Measurements from ENCODE around the gene C5orf15. TPM values are rescaled to one million over a fixed set of nuclear protein-coding genes. Genes with fewer than 3 reads are reported as not detected.
"Not testable (repeated sequence)": the region's sequence is repeated elsewhere in the genome, so short reads cannot be mapped to it uniquely, and the experiment has no call there.

The C5orf15 gene
- total RNA-seq, 2 experiments from 2014 or later, result 19.2 to 21.3 TPM

- Mint-ChIP-seq H3K4me1 (ENCODE audit: low read depth) (peaks cover 17% of the 10 kb centered on the region), H3K27ac (peak overlapping the region; percentile 14), H3K36me3 (ENCODE audit: low read depth) (peaks cover 56% of the 10 kb centered on the region), H3K27me3 (ENCODE audit: low read depth) (no peaks in the 10 kb centered on the region), H3K4me3 (no peak overlapping the region), H3K9me3 (ENCODE audit: insufficient read depth) (no peaks in the 10 kb centered on the region)
- DNase-seq, result no peak
- ATAC-seq, result no peak
- ChIA-PET CTCF (interaction anchor here (0.6 to 5.7 kb wide), 4 partner anchors 20 to 318 kb away, joined by 3 to 56 read pairs (median 4); no protein-coding TSS in a partner anchor), POLR2A (no interaction called here)
These were observed 8.8 kb upstream of the C5orf15 start for GRCh38 chr5:133977161-133977787.

- ATAC-seq; CTCF ChIA-PET; H3K27ac Mint-ChIP-seq; H3K4me1 Mint-ChIP-seq (ENCODE audit: low read depth); H3K4me3 Mint-ChIP-seq; H3K9me3 Mint-ChIP-seq (ENCODE audit: insufficient read depth); H3K27me3 Mint-ChIP-seq (ENCODE audit: low read depth); POLR2A ChIA-PET; DNase-seq: not testable (repeated sequence)
- H3K36me3 Mint-ChIP-seq (ENCODE audit: low read depth), result peaks cover 56% of the 10 kb centered on the region
These were observed 7.1 kb upstream of the C5orf15 start for GRCh38 chr5:133975546-133975945.

DNA sequence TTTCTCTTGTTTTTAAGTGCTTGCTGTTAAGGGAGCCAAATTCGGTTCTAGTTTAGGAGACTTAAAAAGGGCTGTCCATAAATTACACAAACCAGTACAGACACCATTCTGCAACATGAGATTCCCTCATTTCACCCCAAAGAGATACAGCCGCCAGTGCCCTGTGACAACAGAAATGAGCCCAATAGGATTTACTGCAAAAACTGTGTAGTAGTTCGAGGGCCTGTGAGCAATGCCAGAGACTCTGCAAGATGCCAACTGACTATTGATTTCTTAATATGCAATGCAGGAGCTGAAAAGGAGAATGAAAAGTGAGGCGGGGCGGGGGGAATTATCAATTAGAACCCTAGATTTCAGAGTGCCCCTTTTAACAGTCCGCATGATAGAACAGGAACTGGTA is 5.7 kb upstream of the C5orf15 start:
- H3K27me3 Mint-ChIP-seq (ENCODE audit: low read depth), result no peaks in the 10 kb centered on the region
- ATAC-seq (no peak), DNase-seq (no peak)
- ChIA-PET POLR2A (no interaction called here), CTCF (no interaction called here)
- peaks cover 50% of the 10 kb centered on the region for H3K36me3 Mint-ChIP-seq (ENCODE audit: low read depth)
- no peak overlapping the region for H3K4me3 Mint-ChIP-seq
- peaks cover 19% of the 10 kb centered on the region for H3K4me1 Mint-ChIP-seq (ENCODE audit: low read depth)
- peak overlapping the region; percentile 43 for H3K27ac Mint-ChIP-seq
- H3K9me3 Mint-ChIP-seq (ENCODE audit: insufficient read depth), result no peaks in the 10 kb centered on the region

DNA sequence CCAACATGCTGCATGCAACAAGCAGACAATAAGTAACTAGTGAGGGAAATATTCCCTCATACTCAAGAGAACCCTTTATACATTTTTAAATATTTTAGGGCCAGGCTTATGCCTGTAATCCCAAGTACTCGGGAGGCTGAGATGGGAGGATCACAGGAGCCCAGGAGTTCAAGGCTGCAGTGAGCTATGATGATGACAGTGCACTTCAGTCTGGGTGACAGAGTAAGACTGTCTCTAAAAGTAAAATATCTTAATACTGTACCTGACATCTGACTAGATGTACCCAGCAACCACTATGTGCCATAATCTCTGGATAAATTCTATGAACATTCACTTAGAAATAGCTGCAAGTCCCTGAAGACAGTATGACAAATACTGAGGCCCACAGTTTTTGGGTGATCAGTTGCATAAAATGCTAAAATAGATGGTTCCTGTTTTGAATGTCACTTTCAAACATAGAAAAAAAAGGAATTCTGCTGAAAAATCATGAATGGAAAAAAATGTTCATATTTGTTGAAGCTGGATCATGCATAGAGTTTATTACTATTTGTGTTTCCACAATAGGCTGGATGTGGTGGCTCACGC is 2.0 kb upstream of the C5orf15 start:
- no peaks in the 10 kb centered on the region for H3K9me3 Mint-ChIP-seq (ENCODE audit: insufficient read depth)
- no peak for DNase-seq
- peaks cover 42% of the 10 kb centered on the region for H3K36me3 Mint-ChIP-seq (ENCODE audit: low read depth)
- no peak for ATAC-seq
- peak overlapping the region; percentile 96 for H3K27ac Mint-ChIP-seq
- POLR2A ChIA-PET, result interaction anchor here (1.7 kb wide), 1 partner anchor 255 kb away, joined by 6 read pairs; the partner anchor contains the start of gene PPP2CA
- H3K4me3 Mint-ChIP-seq, result peak overlapping the region; percentile 97
- H3K27me3 Mint-ChIP-seq (ENCODE audit: low read depth), result no peaks in the 10 kb centered on the region
- CTCF ChIA-PET, result interaction anchor here (0.8 to 2.9 kb wide), 4 partner anchors 10 to 130 kb away, joined by 3 to 31 read pairs (median 4); no protein-coding TSS in a partner anchor
- peaks cover 33% of the 10 kb centered on the region for H3K4me1 Mint-ChIP-seq (ENCODE audit: low read depth)

DNA sequence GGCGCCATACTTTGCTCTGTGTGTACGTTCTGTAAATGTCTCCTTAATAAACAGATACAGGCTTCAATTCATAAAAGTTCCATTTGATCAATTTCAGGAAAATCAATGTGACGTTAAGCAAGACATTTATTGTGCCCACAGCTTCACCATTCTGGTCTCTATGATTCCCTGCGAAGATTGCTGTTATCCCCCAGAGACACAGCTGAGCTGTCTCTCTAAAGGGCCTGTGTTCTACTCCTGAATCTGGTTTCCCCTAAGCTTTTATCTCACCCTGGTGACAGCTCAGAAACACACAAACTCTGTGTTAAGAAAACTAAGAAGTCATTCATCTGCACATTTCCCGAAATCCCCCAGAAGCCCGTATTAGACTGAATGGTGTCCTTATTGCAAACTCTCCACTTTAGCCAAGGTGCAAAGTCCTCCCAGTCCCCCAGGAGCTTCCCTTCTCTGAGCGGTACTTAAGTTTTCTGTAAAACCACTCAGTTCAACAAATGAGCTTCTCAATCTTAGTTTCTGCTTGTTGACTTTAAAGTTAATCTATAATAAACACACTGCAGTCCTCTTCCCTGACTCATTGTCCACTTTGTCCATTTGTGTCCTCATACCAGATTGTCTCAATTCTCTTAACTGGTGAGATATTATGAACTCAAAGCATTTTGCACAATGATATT is 1.4 kb upstream of the C5orf15 start:
- peaks cover 43% of the 10 kb centered on the region for H3K36me3 Mint-ChIP-seq (ENCODE audit: low read depth)
- ChIA-PET POLR2A (interaction anchor here (0.6 to 1.7 kb wide), 6 partner anchors 177 to 1477 kb away, joined by 3 to 6 read pairs (median 4); partner anchors contain the start of genes PPP2CA and SKP1), CTCF (interaction anchor here (0.8 to 2.9 kb wide), 7 partner anchors 11 to 546 kb away, joined by 3 to 31 read pairs (median 3); no protein-coding TSS in a partner anchor)
- no peak for ATAC-seq
- H3K4me3 Mint-ChIP-seq, result peak overlapping the region; percentile 97
- peaks cover 38% of the 10 kb centered on the region for H3K4me1 Mint-ChIP-seq (ENCODE audit: low read depth)
- peak overlapping the region; percentile 96 for H3K27ac Mint-ChIP-seq
- no peaks in the 10 kb centered on the region for H3K27me3 Mint-ChIP-seq (ENCODE audit: low read depth)
- no peak for DNase-seq
- H3K9me3 Mint-ChIP-seq (ENCODE audit: insufficient read depth), result no peaks in the 10 kb centered on the region

GRCh38 chr5:133967698-133968203 is 674 bp downstream of the C5orf15 start:
- ATAC-seq, result peak; percentile 31
- CTCF ChIA-PET, result interaction anchor here (0.9 kb wide), 1 partner anchor 72 kb away, joined by 3 read pairs; no protein-coding TSS in a partner anchor

DNA sequence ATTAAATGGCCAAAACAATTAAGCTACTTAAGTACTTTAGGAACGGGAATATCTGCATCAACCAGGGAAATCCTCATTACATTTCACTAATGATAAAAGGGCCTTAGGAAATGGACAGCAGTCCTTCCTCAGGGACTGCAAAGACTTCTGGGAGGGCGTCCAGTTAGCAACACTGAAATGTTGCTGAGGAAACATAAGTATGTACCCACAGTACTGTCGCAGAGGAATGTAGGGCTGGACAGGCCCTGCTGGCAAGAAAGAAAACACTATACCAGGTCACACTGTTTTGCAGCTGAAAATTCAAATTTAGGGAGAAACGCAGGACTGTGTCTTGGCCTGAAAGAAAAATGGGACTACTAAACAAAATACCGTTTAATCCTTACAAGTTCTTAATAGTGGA is 1.3 kb downstream of the C5orf15 start:
- H3K4me3 Mint-ChIP-seq, result peak overlapping the region; percentile 97
- CTCF ChIA-PET, result interaction anchor here (0.9 to 1.1 kb wide), 2 partner anchors 29 to 72 kb away, joined by 3 to 4 read pairs; no protein-coding TSS in a partner anchor
- H3K9me3 Mint-ChIP-seq (ENCODE audit: insufficient read depth), result peaks cover 7% of the 10 kb centered on the region
- no peak for ATAC-seq
- no peak for DNase-seq
- H3K4me1 Mint-ChIP-seq (ENCODE audit: low read depth), result peaks cover 63% of the 10 kb centered on the region
- H3K27ac Mint-ChIP-seq, result peak overlapping the region; percentile 53
- H3K27me3 Mint-ChIP-seq (ENCODE audit: low read depth), result no peaks in the 10 kb centered on the region
- POLR2A ChIA-PET, result interaction anchor here (1.0 kb wide), 1 partner anchor 38 kb away, joined by 3 read pairs; the partner anchor contains the start of gene VDAC1
- peaks cover 49% of the 10 kb centered on the region for H3K36me3 Mint-ChIP-seq (ENCODE audit: low read depth)

More at GRCh38 chr5:133967698-133968203, 674 bp downstream of the C5orf15 start:
- Mint-ChIP-seq H3K9me3 (ENCODE audit: insufficient read depth) (peaks cover 7% of the 10 kb centered on the region), H3K4me1 (ENCODE audit: low read depth) (peaks cover 57% of the 10 kb centered on the region), H3K4me3 (peak overlapping the region; percentile 97), H3K36me3 (ENCODE audit: low read depth) (peaks cover 46% of the 10 kb centered on the region), H3K27me3 (ENCODE audit: low read depth) (no peaks in the 10 kb centered on the region), H3K27ac (peak overlapping the region; percentile 96)
- POLR2A ChIA-PET, result interaction anchor here (1.0 kb wide), 1 partner anchor 37 kb away, joined by 3 read pairs; the partner anchor contains the start of gene VDAC1
- DNase-seq, result no peak

- ChIA-PET POLR2A (no interaction called here), CTCF (interaction anchor here (0.7 kb wide), 1 partner anchor 1071 kb away, joined by 3 read pairs; no protein-coding TSS in a partner anchor)
- no peak for ATAC-seq
- no peak for DNase-seq
- Mint-ChIP-seq H3K4me1 (ENCODE audit: low read depth) (peaks cover 63% of the 10 kb centered on the region), H3K27ac (no peak overlapping the region), H3K27me3 (ENCODE audit: low read depth) (no peaks in the 10 kb centered on the region), H3K9me3 (ENCODE audit: insufficient read depth) (peaks cover 7% of the 10 kb centered on the region), H3K4me3 (no peak overlapping the region), H3K36me3 (ENCODE audit: low read depth) (peaks cover 42% of the 10 kb centered on the region)
These were observed 2.3 kb downstream of the C5orf15 start for GRCh38 chr5:133966090-133966489.

DNA sequence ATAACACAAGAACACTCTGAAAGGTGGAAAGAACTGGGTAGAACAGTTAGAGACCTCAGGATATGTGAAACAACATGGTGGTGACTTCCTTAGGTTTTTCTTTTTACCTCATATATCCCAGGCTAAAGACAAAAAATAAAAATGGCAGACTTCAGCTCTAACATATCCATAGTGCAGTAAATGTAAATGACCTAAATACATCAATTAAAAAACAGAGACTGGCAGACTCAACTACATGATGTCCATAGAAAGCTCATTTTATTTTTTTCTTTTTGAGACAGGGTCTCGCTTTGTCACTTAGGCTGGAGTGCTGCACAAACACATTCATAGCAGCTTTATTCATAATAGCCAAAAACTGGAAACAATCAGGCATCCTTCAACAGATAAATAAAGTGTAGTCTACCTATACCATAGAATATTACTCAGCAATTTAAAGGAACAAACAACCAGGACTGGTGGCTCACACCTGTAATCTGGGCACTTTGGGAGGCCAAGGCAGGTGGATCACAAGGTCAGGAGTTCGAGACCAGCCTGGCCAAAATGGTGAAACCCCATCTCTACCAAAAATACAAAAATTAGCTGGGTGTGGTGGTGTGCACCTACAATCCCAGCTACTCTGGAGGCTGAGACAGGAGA is 4.8 kb downstream of the C5orf15 start:
- Mint-ChIP-seq H3K27ac (peak overlapping the region; percentile 66), H3K36me3 (ENCODE audit: low read depth) (peaks cover 47% of the 10 kb centered on the region), H3K27me3 (ENCODE audit: low read depth) (no peaks in the 10 kb centered on the region), H3K4me3 (no peak overlapping the region), H3K9me3 (ENCODE audit: insufficient read depth) (peaks cover 7% of the 10 kb centered on the region), H3K4me1 (ENCODE audit: low read depth) (peaks cover 59% of the 10 kb centered on the region)
- DNase-seq (no peak), ATAC-seq (no peak)
- POLR2A ChIA-PET, result no interaction called here
- CTCF ChIA-PET, result interaction anchor here (0.7 to 1.2 kb wide), 3 partner anchors 16 to 915 kb away, joined by 3 read pairs; no protein-coding TSS in a partner anchor

GRCh38 chr5:133962801-133963476 is 5.5 kb downstream of the C5orf15 start:
- DNase-seq (no peak), ATAC-seq (peak; percentile 20)
- Mint-ChIP-seq H3K4me3 (no peak overlapping the region), H3K27ac (peak overlapping the region; percentile 66), H3K36me3 (ENCODE audit: low read depth) (peaks cover 43% of the 10 kb centered on the region), H3K4me1 (ENCODE audit: low read depth) (peaks cover 61% of the 10 kb centered on the region), H3K27me3 (ENCODE audit: low read depth) (no peaks in the 10 kb centered on the region), H3K9me3 (ENCODE audit: insufficient read depth) (peaks cover 7% of the 10 kb centered on the region)
- ChIA-PET POLR2A (no interaction called here), CTCF (interaction anchor here (1.0 to 1.5 kb wide), 5 partner anchors 17 to 34 kb away, joined by 3 to 6 read pairs (median 4); no protein-coding TSS in a partner anchor)

All from activated CD8-positive, alpha-beta T cell treated with anti-CD3 and anti-CD28 coated beads, Interleukin-2, amount 10 ng/mL, durations not matched to agents 7 days and 5 days (primary cell).